Heart left ventricle (tissue), 13 donors: Measurements from ENCODE around the gene CRACDL.

Source experiments
- POLR2A ChIP-seq, 2 donors: fragments of 450-650 bp; IDR thresholded peaks; one replicate each; pipeline ENCODE4 v1.6.1; 2017; ENCODE audit warnings: antibody characterized with exemption in 2 of 2, mild to moderate bottlenecking in 2 of 2, moderate library complexity in 2 of 2
- TF ChIP-seq, protein P1 (sequence below), 12 donors: fragments of 200-600 bp; sonication (generic) in 4 of 12; IDR thresholded peaks; one replicate each; pipeline versions ENCODE4 v1.5.0 to v1.8.0; 2018 to 2022; ENCODE audit warnings: antibody characterized with exemption in 12 of 12, mild to moderate bottlenecking in 5 of 12
- donor health status: ischemic (EF 13 %, LVEDD 7.1; RV severe dilation, severe dysfunction).
- donor health status: DM: no; HTN: yes; CAD: no.
- donor health status: DM: no; HTN: no; CAD: no.
- donor health status: ischemic (EF 25% LVEDD 6.9; RV normal size, moderate dysfunction).
- donor health status: ischemic (EF 25% LVEDD 5.7; RV mildly dilated, moderate dysfunction).
- donor health status: ischemic (EF 35%, LVEDD 5.7; RV mildly dilated, moderate dysfunction).
- donor health status: nonischemic (EF 11% LVEDD 7.7; RV severe dilation, severe dysfunction).
- donor health status: DM: yes; HTN: yes; CAD: no.
- donor health status: PGD.
- donor health status: ischemic (EF 29% LVEDD 5.4; RV normal size, mild dysfunction).
- donor health status: nonischemic (EF 23%, LVEDD 6.1; RV moderate dilation, normal function).

DNA sequence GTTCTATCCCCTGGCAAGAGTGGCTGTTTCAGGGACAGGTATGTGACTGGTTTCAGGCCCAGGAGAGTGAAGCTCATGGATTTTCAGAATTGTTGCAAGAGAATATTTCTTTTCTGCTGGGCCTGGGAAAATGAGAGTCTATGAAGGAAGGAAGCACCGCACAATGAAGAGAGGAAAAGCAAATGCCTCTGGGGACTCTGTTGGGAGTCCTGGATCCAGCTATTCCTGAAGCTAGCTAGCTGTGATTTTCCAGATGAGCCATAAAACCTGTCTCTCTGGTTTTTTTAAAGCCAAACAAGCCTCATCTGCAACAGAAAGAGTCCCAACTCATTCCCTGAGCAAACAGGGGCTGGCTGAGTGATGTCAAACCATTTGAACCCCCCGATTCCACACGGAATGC lies 53.7 kb downstream of the CRACDL start:
- no peak for TF ChIP-seq POLR2A (IDR thresholded peaks at IDR 0.05)
- TF ChIP-seq, protein P1, sequence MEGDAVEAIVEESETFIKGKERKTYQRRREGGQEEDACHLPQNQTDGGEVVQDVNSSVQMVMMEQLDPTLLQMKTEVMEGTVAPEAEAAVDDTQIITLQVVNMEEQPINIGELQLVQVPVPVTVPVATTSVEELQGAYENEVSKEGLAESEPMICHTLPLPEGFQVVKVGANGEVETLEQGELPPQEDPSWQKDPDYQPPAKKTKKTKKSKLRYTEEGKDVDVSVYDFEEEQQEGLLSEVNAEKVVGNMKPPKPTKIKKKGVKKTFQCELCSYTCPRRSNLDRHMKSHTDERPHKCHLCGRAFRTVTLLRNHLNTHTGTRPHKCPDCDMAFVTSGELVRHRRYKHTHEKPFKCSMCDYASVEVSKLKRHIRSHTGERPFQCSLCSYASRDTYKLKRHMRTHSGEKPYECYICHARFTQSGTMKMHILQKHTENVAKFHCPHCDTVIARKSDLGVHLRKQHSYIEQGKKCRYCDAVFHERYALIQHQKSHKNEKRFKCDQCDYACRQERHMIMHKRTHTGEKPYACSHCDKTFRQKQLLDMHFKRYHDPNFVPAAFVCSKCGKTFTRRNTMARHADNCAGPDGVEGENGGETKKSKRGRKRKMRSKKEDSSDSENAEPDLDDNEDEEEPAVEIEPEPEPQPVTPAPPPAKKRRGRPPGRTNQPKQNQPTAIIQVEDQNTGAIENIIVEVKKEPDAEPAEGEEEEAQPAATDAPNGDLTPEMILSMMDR (IDR thresholded peaks at IDR 0.05), result no peak
